BLaER1 treated with 17β-estradiol and CSF1 and Interleukin-3, amounts not matched to agents 10 nM and 100 nM (cell line): Measurements from ENCODE around the gene TTC3.
"Not testable (repeated sequence)": the region's sequence is repeated elsewhere in the genome, so short reads cannot be mapped to it uniquely, and the experiment has no call there.

Experiments used
- H3K27ac ChIP-seq, 11 experiments: shearing (Covaris generic); formaldehyde crosslinking; 2 replicates each; pipeline ENCODE4 v1.8.1; 2022
- H3K27me3 ChIP-seq, 11 experiments: shearing (Covaris generic); formaldehyde crosslinking; 2 replicates each; pipeline ENCODE4 v1.8.1; 2022
- H3K36me3 ChIP-seq, 11 experiments: shearing (Covaris generic); formaldehyde crosslinking; 2 replicates each; pipeline ENCODE4 v1.8.1; 2022
- H3K4me1 ChIP-seq, 10 experiments: shearing (Covaris generic); formaldehyde crosslinking; 2 replicates each; pipeline ENCODE4 v1.8.1; 2022
- H3K4me2 ChIP-seq, 11 experiments: shearing (Covaris generic); formaldehyde crosslinking; 2 replicates each; pipeline ENCODE4 v1.8.1; 2022
- H3K4me3 ChIP-seq, 10 experiments: shearing (Covaris generic); formaldehyde crosslinking; 2 replicates each; pipeline ENCODE4 v1.8.1; 2022
- H3K9ac ChIP-seq, 11 experiments: shearing (Covaris generic); formaldehyde crosslinking; 2 replicates each; pipeline ENCODE4 v1.8.1; 2022
- H3K9me3 ChIP-seq, 11 experiments: shearing (Covaris generic); formaldehyde crosslinking; replicated peaks in 1 of 11; 2 replicates each; pipeline ENCODE4 v1.8.1; 2022
- H4K20me1 ChIP-seq, 11 experiments: shearing (Covaris generic); formaldehyde crosslinking; 2 replicates each; pipeline ENCODE4 v1.8.1; 2022
- Cebpa-rat ChIP-seq, 11 experiments: shearing (Covaris generic); IDR thresholded peaks; 2 replicates each; pipeline ENCODE4 v1.8.1; 2022

TTC3 gene

DNA sequence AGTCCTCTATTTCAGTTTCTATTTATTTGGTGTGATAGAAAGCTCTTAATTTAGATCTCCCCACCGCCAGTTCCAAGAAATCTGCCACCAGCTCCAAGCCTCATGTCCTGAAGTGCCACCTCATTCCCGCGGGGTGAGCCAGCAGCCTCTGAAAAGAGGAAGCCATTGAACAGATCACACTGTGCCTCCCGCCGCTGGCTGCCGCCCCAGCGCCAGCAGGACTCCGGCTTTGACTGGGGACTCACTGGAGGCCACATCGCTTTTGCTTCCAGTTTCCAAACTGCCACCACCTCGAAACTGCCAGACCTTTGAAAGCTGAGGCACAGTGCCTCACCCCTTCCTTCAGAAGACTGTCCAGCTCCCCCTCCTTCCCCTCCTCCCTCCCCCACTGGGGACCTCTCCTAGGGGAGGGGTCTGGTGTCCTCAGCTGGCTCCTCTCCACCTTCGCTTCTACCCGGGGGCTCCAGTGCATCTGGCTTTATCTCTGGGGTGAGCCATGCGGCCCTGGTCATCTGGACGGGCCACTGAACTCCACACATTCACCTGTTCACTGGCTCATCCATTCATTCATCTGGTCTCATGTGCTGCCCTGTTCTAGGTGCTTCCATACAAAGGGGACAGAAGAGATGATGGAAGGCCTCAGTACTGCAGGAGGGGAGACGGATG is 135.1 kb downstream of the TTC3 start:
- H3K9ac ChIP-seq = peak overlapping the region; percentile 53 to 72 (median 66)
- peaks cover under 1 to 19% (median 5%) of the 10 kb centered on the region in 11 experiments; a peak in 16 of 22 replicates for H3K36me3 ChIP-seq
- H3K4me2 ChIP-seq = peak overlapping the region; percentile 74 to 95 (median 88)
- H3K4me3 ChIP-seq = peak overlapping the region in 9 of 10 experiments; percentile 18 to 56 (median 41); a peak in 14 of 20 replicates
- no peaks in the 10 kb centered on the region for H3K27me3 ChIP-seq
- H3K4me1 ChIP-seq = peaks cover 30 to 36% (median 33%) of the 10 kb centered on the region in 10 experiments
- peaks cover 0 to 16% (median 12%) of the 10 kb centered on the region in 11 experiments; a peak in 19 of 22 replicates for H3K9me3 ChIP-seq
- H3K27ac ChIP-seq = peak overlapping the region; percentile 44 to 82 (median 67); a peak in 19 of 22 replicates
- no peak for TF ChIP-seq Cebpa-rat (IDR thresholded peaks at IDR 0.05)
- no peaks in the 10 kb centered on the region; a peak in 1 of 22 replicates for H4K20me1 ChIP-seq

- Histone ChIP-seq H3K9ac (peak overlapping the region in 10 of 11 experiments; percentile 53 to 72 (median 66); a peak in 21 of 22 replicates), H3K4me2 (peak overlapping the region; percentile 74 to 95 (median 88)), H3K27ac (peak overlapping the region; percentile 44 to 82 (median 67); a peak in 19 of 22 replicates), H3K36me3 (peaks cover 0 to 13% (median 0%) of the 10 kb centered on the region in 11 experiments; a peak in 5 of 22 replicates), H3K27me3 (no peaks in the 10 kb centered on the region), H4K20me1 (no peaks in the 10 kb centered on the region; a peak in 1 of 22 replicates), H3K9me3 (peaks cover 0 to 16% (median 12%) of the 10 kb centered on the region in 11 experiments; a peak in 19 of 22 replicates), H3K4me3 (peak overlapping the region in 6 of 10 experiments; percentile 18 to 56 (median 39); a peak in 6 of 20 replicates), H3K4me1 (peaks cover 30 to 36% (median 33%) of the 10 kb centered on the region in 10 experiments)
- TF ChIP-seq Cebpa-rat (IDR thresholded peaks at IDR 0.05) = no peak
These were observed 135.7 kb downstream of the TTC3 start for GRCh38 chr21:37208741-37209225.

DNA sequence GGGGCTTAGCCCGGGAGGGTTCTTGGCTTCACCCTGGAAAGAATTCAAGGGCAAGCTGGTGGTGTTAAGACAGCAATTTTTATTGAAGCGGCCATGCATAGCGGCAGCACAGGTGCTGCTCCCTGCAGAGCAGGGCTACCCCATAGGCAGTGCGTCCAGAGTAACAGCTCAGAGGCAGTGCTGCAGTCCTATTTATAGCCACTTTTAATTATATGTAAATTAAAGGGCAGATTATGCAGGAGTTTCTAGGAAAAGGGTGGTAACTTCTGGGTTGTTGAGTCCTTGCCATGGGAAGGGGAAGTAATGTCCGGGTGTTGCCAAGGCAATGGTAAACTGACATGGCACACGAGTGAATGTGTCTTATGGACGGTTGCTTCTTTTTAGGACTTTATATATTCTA is 137.1 kb downstream of the TTC3 start:
- H3K4me1 ChIP-seq = peaks cover 30 to 36% (median 33%) of the 10 kb centered on the region in 10 experiments
- peaks cover 0 to 3% (median 0%) of the 10 kb centered on the region in 11 experiments; a peak in 1 of 22 replicates for H3K36me3 ChIP-seq
- no peaks in the 10 kb centered on the region; a peak in 1 of 22 replicates for H4K20me1 ChIP-seq
- H3K27me3 ChIP-seq = no peaks in the 10 kb centered on the region
- H3K4me3 ChIP-seq = no peak overlapping the region
- peak overlapping the region in 1 of 11 experiments; percentile 14; a peak in 1 of 22 replicates for H3K4me2 ChIP-seq
- no peak for TF ChIP-seq Cebpa-rat (IDR thresholded peaks at IDR 0.05)
- no peak overlapping the region for H3K27ac ChIP-seq
- H3K9me3 ChIP-seq = peaks cover 0 to 16% (median 12%) of the 10 kb centered on the region in 11 experiments; a peak in 19 of 22 replicates
- no peak overlapping the region for H3K9ac ChIP-seq

DNA sequence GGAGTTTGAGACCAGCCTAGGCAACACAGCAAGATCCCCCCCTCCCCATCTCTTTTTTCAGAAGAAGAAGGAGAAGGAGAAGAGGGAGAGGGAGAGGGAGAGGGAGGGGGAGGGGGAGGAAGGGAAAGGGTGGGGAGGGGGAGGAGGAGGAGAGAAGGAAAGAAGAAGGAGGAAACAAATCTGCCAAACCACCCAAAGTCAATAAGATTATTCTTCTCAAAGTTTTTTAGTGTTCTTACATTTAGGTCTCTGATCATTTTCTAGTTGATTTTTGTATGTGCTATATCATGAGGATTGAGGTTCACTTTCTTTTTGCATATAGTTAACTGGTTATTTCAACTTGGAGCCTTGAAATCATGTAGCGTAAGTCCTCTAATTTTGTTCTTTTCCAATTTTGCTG is 137.7 kb downstream of the TTC3 start:
- no peaks in the 10 kb centered on the region; a peak in 1 of 22 replicates for H4K20me1 ChIP-seq
- H3K36me3 ChIP-seq = no peaks in the 10 kb centered on the region
- peaks cover 30 to 36% (median 33%) of the 10 kb centered on the region in 10 experiments for H3K4me1 ChIP-seq
- H3K4me3 ChIP-seq = no peak overlapping the region
- no peak overlapping the region for H3K27ac ChIP-seq
- no peak overlapping the region for H3K4me2 ChIP-seq
- no peak for TF ChIP-seq Cebpa-rat (IDR thresholded peaks at IDR 0.05)
- no peaks in the 10 kb centered on the region for H3K27me3 ChIP-seq
- H3K9me3 ChIP-seq = peaks cover 0 to 16% (median 12%) of the 10 kb centered on the region in 11 experiments; a peak in 19 of 22 replicates
- H3K9ac ChIP-seq = no peak overlapping the region

DNA sequence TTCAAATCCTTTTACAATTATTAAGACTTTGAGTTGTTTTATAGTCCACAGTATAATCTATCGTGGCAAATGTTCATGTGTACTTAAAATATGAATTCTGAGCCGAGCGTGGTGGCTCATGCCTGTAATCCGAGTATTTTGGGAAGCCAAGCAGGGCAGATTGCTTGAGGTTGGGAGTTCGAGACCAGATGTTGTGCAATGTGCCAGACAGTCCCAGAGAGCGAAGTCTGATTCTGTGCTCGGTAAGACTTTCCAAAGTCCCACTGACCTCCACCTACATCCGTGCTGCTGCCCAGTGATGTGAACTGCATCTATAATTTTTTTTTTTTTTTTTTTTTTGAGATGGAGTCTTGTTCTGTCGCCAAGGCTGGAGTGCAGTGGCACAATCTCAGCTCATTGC is 141.9 kb downstream of the TTC3 start:
- Histone ChIP-seq H3K4me3 (no peak overlapping the region), H3K4me2 (no peak overlapping the region), H3K9ac (no peak overlapping the region), H3K9me3 (peaks cover 0 to 6% (median 5%) of the 10 kb centered on the region in 11 experiments; a peak in 19 of 22 replicates), H3K27ac (no peak overlapping the region), H3K27me3 (no peaks in the 10 kb centered on the region), H3K36me3 (no peaks in the 10 kb centered on the region), H4K20me1 (no peaks in the 10 kb centered on the region), H3K4me1 (peaks cover 6 to 21% (median 14%) of the 10 kb centered on the region in 10 experiments)
- TF ChIP-seq Cebpa-rat (IDR thresholded peaks at IDR 0.05) = peak in 1 of 11 experiments; percentile 29; a peak in 1 of 22 replicates

DNA sequence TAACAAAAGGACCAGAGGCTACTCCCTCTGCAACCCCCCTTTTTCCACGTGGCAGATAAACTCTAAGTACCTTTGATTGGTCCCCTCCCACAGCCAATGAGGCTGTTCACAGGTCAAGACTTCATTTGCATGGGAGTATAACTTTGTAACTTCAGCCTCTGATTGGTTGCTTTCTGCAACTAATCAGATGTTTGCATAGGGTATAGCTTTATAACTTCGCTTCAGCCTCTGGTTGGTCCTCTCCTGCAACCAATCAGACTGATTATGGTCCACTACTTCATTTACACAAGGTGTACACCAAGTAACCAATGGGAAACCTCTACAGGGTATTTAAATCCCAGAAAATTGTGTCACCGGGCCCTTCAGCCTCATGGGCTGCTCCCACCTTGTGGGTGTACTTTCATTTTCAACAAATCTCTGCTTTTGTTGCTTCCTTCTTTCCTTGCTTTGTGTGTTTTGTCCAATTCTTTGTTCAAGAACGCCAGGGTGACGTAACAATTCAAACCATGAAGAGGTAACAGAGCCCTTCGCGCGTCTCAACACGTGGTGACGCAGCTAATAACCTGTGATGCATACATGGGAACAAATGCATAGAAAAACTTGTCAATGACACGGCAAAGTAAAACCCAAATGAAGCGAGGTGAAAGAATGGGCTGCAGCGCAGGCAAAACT is 146.8 kb downstream of the TTC3 start:
- peaks cover 18 to 44% (median 34%) of the 10 kb centered on the region in 10 experiments for H3K4me1 ChIP-seq
- TF ChIP-seq Cebpa-rat (IDR thresholded peaks at IDR 0.05) = no peak
- peak overlapping the region; percentile 58 to 79 (median 70) for H3K4me3 ChIP-seq
- peak overlapping the region in 9 of 11 experiments; percentile 75 to 88 (median 86); a peak in 18 of 22 replicates for H3K27ac ChIP-seq
- 0 out of 22 replicates have a peak, but pooled peaks cover 0 to under 1% (median 0%) of the 10 kb centered on the region in 11 experiments for H4K20me1 ChIP-seq
- no peaks in the 10 kb centered on the region for H3K27me3 ChIP-seq
- peaks cover 16 to 23% (median 20%) of the 10 kb centered on the region in 11 experiments; a peak in 21 of 22 replicates for H3K36me3 ChIP-seq
- no peaks in the 10 kb centered on the region; a peak in 1 of 22 replicates for H3K9me3 ChIP-seq
- H3K4me2 ChIP-seq = peak overlapping the region; percentile 71 to 95 (median 89)
- peak overlapping the region; percentile 53 to 89 (median 82); a peak in 21 of 22 replicates for H3K9ac ChIP-seq

DNA sequence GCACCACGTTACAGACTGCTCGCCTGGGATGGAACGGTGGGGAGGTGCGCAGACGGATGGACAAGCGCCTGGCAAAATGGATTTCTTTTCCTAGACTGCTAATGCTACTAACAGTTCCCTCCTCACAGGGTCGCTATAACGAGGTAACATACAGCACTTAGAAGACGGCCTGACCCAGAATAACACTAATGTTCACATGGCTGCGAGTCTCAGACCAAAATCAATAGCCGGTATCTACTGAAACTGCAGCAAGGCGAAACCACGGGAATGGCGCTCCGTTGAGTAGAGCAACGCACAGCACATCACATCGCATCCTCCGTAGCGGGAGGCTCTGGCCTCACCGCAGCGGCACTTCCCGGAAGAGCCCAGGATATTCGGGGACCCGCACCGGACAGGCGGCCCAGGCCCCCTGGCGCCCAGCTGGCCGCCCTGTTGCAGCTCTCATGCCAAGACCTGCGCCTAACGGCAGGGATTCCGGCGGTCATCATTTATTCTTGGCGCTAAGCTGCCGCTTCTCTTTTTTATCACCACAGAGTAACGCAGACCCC is 147.5 kb downstream of the TTC3 start:
- H3K9me3 ChIP-seq = no peaks in the 10 kb centered on the region; a peak in 1 of 22 replicates
- H4K20me1 ChIP-seq = peaks cover 0 to 4% (median 0%) of the 10 kb centered on the region in 11 experiments; a peak in 1 of 22 replicates
- H3K27me3 ChIP-seq = no peaks in the 10 kb centered on the region
- H3K4me2 ChIP-seq = peak overlapping the region; percentile 71 to 95 (median 89)
- H3K9ac ChIP-seq = peak overlapping the region; percentile 53 to 89 (median 82)
- H3K27ac ChIP-seq = peak overlapping the region; percentile 7 to 88 (median 83); a peak in 21 of 22 replicates
- TF ChIP-seq Cebpa-rat (IDR thresholded peaks at IDR 0.05) = no peak
- H3K4me3 ChIP-seq = peak overlapping the region; percentile 58 to 79 (median 70)
- H3K36me3 ChIP-seq = peaks cover 16 to 27% (median 22%) of the 10 kb centered on the region in 11 experiments; a peak in 21 of 22 replicates
- peaks cover 22 to 50% (median 40%) of the 10 kb centered on the region in 10 experiments for H3K4me1 ChIP-seq

- H3K4me1 ChIP-seq = peaks cover 28 to 56% (median 46%) of the 10 kb centered on the region in 10 experiments
- H3K27ac ChIP-seq = peak overlapping the region; percentile 53 to 88 (median 83); a peak in 21 of 22 replicates
- peaks cover 0 to 7% (median 0%) of the 10 kb centered on the region in 11 experiments; a peak in 6 of 22 replicates for H4K20me1 ChIP-seq
- peak overlapping the region; percentile 71 to 95 (median 89) for H3K4me2 ChIP-seq
- H3K36me3 ChIP-seq = peaks cover 20 to 33% (median 26%) of the 10 kb centered on the region in 11 experiments
- peak overlapping the region; percentile 58 to 79 (median 70) for H3K4me3 ChIP-seq
- no peak for TF ChIP-seq Cebpa-rat (IDR thresholded peaks at IDR 0.05)
- H3K9ac ChIP-seq = peak overlapping the region; percentile 53 to 89 (median 82)
- no peaks in the 10 kb centered on the region; a peak in 1 of 22 replicates for H3K9me3 ChIP-seq
- H3K27me3 ChIP-seq = no peaks in the 10 kb centered on the region
These were observed 148.1 kb downstream of the TTC3 start for GRCh38 chr21:37220981-37221664.

- peaks cover 39 to 62% (median 53%) of the 10 kb centered on the region in 10 experiments for H3K4me1 ChIP-seq
- H3K9ac ChIP-seq, H3K9me3 ChIP-seq, H3K27ac ChIP-seq, H3K27me3 ChIP-seq, H3K4me3 ChIP-seq, H3K4me2 ChIP-seq: not testable (repeated sequence)
- peaks cover 0 to 13% (median 0%) of the 10 kb centered on the region in 11 experiments; a peak in 7 of 22 replicates for H4K20me1 ChIP-seq
- peaks cover 31 to 44% (median 37%) of the 10 kb centered on the region in 11 experiments for H3K36me3 ChIP-seq
These were observed 149.2 kb downstream of the TTC3 start for GRCh38 chr21:37222248-37222647.
